Inflammatory macrophage treated with lipopolysaccharide for 1 hour (primary cell): ENCODE data around the gene PAPSS2.

Source experiments
- DNase-seq, 2 donors: peaks; one replicate each; pipeline ENCODE4 v3.0.0-alpha.2; 2020 to 2022

PAPSS2 gene

GRCh38 chr10:87672551-87672950, 12.9 kb downstream of the PAPSS2 start:
- DNase-seq: no peak

DNA sequence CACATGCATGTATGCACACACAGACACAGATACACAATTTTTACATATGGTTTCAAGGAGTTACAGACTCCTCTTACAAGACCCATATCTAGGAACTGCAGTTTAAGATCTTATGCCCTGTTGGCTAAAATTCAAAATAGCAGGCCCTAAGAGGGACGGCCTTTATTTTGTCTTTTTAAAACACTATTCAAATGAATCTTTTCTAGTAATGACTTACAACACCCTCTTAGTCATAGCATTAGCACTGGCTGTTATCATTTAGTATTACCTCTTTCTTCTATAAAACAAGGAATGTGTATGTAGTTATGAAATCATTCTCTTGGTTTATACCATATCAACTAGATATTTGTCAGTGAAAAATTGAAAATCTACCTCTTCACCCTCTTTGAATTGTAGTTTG, 15.3 kb downstream of the PAPSS2 start:
- DNase-seq: no peak

DNA sequence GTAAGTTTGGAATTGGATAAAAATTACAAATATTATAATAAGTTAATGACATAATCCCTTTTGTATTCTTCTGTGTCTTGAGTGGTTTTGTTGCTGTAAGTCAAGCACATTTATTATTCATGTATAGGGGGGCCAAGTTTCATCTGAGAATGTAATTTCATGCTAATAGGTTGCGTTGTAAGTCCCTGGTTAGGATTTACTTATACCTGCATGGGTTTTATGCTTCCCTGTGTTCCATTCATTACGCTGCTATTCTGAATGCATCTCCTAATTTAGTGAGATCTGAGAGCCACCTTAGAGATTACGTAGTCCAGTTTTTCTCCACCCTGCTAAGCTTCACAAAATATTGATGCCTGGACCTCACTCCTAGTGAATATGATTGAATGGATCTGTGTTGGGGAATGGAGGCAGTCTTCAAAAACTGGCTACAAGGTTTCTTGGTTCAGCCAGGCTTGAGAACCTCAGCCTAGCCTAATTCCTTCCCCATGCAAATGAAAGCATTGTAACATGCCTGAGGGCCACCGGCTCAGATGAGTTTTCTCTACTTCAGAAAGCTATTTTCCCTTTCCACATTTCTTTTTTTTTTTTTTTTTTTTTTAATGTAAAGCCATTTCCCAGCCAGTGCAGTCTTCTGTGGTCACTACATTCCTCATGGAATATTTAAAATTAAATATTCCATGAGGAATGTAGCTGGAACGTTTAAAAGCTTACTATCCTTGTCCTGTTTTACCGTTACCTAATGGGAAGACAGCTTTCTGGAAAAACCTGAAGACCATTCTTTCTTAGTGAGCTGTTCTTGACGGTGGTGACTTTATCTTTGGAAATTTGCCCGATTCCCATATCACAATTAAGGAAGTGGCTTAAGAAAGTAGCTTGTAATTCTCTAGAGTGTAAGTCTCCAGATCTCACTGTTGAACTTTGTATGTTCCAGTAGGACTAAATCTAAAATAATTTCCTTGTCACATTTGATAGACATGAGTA, 16.0 kb downstream of the PAPSS2 start:
- DNase-seq: no peak

DNA sequence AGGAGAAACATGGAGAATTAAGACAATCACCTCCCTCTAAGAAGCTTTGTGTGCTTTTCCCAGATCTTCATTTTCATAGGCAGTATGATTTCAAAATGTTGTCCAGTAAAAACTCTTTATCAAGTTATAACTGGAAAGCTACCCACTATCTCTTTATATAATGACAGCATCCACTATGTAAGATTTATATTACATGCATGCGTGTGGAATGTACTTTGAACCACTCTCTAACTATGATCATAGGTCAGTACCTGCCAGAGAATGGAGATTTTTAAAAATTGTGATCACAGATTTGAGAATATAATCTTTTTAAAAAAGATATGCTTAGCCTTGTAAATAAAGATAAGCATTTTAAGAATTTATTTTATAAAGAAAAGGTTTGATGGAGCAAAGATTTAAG, 17.9 kb downstream of the PAPSS2 start:
- DNase-seq: no peak

DNA sequence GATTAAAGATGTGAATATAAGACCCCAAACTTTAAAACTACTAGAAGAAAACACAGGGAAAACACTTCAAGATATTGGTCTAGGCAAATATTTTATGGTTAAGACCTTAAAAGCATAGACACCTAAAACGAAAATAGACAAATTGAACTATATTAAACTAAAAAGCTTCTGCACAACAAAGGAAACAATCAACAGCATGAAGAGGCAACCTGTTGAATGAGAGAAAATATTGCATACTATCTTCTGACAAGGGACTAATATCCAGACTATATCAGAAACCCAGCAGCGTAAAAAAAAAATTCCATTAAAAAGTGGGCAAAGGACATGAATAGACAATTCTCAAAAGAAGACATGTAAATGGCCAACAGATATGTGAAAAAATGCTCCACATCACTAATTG, 18.6 kb downstream of the PAPSS2 start:
- DNase-seq: no peak

DNA sequence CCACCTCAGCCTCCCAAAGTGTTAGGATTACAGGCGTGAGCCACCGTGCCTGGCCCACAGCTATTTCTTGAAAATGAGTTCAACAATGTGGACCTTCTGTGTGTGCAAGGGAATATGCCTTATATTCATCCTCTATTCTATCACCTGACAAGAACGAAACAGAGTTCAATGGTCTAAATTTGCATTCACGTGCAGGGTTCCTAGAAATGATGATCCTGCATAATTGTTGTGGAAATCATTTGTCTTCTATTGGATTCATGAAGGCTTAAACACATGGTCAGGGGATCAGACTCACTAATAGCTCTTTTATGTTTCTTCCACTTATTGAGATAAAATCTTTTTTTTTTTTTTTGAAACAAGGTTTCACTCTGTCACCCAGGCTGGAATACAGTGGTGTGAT, 23.7 kb downstream of the PAPSS2 start:
- DNase-seq: no peak

DNA sequence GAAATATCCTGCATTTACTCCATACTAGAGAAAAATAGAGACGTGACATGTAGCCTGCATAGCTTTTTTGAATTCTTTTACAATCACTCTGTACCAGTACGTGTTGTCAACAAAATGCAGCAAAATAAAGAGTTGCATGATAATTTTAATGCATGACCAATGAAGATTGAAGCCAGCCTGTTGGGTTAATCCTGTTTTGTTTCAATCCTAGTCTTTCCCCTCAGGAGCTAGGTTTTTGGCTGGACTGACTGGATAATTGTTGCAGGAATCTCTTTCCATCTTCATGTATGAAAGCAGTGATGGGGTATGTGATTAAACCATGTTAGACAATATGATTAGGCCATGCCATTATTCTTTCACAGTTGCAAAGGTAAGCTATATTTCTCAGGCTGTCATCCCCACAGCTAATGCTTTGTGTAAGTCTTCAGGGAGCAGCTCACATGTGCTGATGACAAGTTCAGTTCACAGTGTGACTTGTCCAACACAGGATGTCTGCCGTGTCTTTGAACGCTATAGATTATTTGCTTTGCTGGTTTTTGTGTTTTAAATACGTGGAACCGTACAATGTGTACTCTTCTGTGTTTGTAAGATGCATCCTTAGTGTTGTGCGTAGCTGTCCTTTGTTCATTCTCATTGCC, 24.4 kb downstream of the PAPSS2 start:
- DNase-seq: no peak

- DNase-seq: no peak
Observed at GRCh38 chr10:87685832-87686574, 26.3 kb downstream of the PAPSS2 start.

GRCh38 chr10:87691506-87692070, 31.9 kb downstream of the PAPSS2 start:
- DNase-seq: peak; percentile 22 to 62

DNA sequence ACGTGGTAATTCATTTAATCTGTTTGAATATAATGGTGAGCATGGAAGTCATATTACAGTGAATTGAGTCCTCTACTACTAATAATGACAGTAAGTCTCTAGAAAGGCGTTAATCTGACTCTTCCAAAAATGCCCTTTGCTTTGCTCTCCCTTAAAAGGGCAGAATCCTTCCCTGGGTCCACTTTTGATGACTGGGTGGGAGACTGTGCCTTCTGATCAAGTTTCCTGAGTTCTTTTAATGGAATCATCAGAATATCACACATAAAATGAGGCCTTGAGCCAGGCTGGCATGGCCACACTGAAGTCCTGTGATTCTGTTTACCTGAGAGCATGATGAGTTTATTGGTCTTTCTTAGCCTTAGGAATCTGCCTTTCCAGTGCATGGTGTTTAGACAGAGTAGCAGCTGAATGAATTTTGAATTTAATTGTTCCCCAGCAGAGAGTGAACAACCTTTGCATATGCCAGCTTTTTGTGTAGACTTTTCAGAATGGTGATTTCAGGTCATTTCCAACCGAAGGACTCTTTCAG, 33.3 kb downstream of the PAPSS2 start:
- no peak for DNase-seq

DNA sequence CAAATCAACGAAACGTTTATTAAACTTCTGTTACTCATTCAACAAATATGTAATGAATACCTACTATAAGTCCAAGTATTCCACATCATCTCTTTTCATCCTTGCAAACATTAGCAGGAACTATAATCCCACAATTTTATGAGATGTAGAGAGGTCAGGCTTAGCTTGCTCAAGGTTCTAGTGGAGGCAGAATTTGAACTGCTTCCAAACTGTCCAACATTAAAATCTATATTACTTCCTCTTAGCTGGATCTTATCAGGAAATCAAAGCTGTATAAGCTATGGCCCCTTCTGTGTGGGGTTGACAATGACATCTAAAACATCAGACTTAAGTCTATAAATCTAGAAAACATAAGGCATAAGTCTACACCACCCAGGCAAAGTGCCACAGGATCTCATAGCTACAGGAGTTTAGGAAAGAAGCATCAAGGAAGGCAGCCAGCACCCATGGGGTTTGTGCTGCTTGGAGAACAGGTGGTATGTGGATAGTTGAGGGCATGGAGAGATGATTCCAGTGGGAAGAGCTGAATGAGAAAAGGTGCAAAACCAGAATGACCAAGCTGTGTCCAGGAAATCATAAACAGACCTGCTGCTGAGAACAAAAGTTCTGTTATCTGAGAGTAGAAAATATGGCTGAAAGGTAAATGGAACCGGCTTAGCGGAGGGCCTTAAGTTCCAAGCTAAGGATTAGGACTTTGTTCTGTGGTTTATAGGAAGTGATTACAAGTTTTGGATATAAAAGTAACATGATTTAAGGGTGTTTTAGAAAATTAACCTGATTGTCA, 34.5 kb downstream of the PAPSS2 start:
- no peak for DNase-seq

DNA sequence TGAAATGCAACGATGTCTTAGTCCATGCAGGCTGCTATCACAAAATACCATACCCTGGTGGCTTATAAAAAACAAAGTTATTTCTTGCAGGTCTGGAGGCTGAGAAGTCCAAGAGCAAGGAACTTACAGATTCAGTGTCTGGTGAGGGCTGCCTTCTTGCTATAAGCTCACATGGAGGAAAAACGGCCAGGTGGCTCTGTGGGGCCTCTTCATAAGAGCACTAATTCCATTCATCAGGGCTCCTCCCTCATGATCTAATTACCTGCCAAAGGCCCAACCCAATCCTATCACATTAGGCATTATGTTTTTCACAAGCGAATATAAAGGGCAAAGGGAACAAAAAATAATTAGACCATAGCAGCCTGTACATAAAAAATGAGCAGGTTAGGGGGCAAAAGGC, 35.4 kb downstream of the PAPSS2 start:
- DNase-seq: no peak

- DNase-seq: no peak
Observed at GRCh38 chr10:87696922-87697745, 37.5 kb downstream of the PAPSS2 start.

DNA sequence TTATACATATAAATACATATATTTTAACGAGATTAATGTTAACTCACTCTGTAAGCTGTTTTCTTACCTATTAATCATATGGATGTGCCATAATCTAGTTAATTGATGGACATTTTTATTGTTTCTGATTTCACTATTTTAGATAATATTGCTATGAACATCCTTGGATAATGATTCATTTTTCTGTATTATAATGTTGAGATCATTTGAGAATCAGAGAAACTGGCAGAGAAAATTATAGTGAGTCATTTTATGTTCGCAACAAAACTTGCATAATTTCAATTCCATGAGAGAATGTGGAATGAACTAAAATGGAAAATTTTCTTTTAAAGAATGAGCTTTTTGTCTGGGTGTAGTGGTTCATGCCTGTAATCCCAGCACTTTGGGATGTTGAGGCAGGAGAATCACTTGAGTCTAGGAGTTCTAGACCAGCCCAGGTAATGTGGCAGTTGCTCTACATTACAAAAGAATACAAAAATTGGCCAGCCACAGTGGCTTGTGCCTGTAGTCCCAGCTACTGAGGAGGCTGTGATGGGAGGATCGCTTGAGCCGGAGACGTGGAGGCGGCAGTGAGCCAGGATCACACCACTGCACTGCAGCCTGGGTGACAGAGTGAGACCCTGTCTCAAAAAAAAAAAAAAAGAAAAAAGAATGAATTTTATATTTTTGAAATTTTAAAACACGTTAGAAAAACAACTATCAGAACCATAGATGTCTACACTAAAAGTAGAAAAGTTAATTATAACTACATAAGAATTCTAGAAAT, 40.5 kb downstream of the PAPSS2 start:
- DNase-seq: no peak

DNA sequence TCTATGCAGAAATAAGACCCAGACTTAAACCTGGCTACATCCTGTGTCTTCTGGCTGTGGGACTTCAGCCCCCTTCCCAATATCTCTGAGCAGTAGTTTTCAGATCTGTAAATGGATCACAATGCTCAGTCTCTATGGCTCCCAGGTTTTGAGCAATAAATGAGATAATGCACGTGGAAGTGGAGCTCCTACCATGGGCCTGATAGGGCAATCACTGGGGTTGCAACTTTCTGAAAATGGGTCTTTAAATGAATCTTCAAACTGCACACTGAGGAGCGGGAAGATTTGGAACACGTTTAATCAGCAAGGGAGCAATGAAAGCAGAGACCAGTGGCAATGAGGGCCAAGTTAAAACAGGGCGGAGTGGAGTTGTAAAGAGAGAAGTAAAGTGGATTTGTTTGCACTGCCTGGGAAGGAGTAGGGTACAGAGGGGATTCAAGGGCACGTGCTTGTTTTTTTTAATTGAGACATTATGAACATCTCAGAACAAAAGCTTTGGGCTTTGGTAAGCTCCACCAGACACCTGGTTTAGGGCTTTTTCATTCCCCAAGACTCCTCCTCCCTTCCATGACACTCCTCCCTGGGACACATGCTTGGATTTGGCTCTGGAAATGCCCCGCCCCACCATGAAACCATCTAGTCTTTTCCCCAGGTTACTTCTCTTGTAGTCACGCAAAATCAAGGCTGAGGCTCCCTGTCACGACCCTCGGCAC, 42.7 kb downstream of the PAPSS2 start:
- no peak for DNase-seq

- DNase-seq: no peak
Observed at GRCh38 chr10:87702973-87703294, 43.3 kb downstream of the PAPSS2 start.

GRCh38 chr10:87703771-87704170, 44.1 kb downstream of the PAPSS2 start:
- DNase-seq: no peak

DNA sequence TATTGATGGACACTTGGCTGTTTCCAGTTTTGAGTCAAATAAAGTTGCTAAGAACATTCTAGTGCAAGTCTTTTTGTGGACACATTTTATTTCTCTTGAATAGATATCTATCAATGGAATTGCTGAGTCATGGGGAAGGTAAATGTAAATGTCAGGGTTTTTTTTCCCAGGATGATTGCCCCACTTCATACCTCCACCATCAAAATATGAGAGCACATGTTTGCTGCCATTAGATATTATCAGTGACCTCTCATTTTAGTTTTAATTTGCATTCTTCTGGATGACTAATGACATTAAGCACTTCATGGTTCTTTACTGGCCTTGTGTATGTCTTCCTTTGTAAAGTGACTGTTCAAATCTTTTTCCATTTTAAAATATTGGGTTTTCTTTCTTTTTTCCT, 45.7 kb downstream of the PAPSS2 start:
- no peak for DNase-seq

- no peak for DNase-seq
Observed at GRCh38 chr10:87706731-87707130, 47.1 kb downstream of the PAPSS2 start.

- no peak for DNase-seq
Observed at GRCh38 chr10:87707254-87707653, 47.6 kb downstream of the PAPSS2 start.
